ENCODE results near the gene OGDHL. TPM values are rescaled to one million over a fixed set of nuclear protein-coding genes. Genes with fewer than 3 reads are reported as not detected.

OGDHL gene
- total RNA-seq, 1 donor from 2014 or later, result 1.9 TPM

DNA sequence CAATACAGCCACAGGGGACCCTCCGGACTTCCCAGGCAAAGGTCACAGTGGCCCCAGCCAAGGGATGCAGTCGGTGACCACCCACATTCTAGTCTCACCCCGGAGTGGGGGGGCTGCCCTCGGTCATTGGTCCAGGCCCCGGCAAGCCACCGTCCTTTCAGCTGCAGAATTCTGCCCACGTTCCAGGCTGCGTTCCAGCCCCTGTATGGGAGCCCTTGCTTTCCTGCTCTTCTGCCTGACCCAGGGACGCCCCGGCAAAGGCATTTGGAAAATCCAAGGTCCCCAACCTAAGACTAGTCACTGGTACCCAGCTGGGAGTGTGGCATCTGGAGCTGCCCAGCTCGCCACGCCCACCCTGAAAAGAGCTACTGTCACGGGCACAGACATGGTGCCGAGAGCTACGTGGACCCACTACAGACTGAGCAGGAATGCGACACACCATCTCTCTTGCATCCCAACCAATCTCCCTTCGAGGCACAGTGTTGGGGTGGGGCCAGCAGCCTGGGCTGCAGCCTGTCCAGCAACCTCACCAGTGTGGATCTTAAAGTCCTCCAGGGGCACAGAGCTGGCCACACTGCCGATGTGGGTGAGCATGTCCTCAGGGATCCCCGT lies 18.6 kb downstream of the OGDHL start:
- no peak for DNase-seq (ENCODE audit: low read depth)
- Histone ChIP-seq H2AFZ (ENCODE audit: low read depth, low read length) (no peak overlapping the region), H3K36me3 (ENCODE audit: insufficient read depth, low read length) (no peaks in the 10 kb centered on the region), H3K79me2 (ENCODE audit: insufficient read depth, low read length) (no peaks in the 10 kb centered on the region), H3K9ac (ENCODE audit: low read length) (no peak overlapping the region), H3K27me3 (ENCODE audit: insufficient read depth, low read length) (no peaks in the 10 kb centered on the region), H3K27ac (ENCODE audit: low read depth, low read length) (no peak overlapping the region), H3K4me2 (ENCODE audit: low read length) (no peak overlapping the region), H3K4me3 (ENCODE audit: insufficient read depth, low read depth, low read length) (no peak overlapping the region), H3K4me1 (ENCODE audit: insufficient read depth, low read length) (no peaks in the 10 kb centered on the region), H4K20me1 (ENCODE audit: insufficient read depth, low read length) (no peaks in the 10 kb centered on the region), H3K9me3 (ENCODE audit: insufficient read depth, low read depth, low read length) (peaks cover 6% of the 10 kb centered on the region)
- no peak for FAIRE-seq
- TF ChIP-seq, protein P1, sequence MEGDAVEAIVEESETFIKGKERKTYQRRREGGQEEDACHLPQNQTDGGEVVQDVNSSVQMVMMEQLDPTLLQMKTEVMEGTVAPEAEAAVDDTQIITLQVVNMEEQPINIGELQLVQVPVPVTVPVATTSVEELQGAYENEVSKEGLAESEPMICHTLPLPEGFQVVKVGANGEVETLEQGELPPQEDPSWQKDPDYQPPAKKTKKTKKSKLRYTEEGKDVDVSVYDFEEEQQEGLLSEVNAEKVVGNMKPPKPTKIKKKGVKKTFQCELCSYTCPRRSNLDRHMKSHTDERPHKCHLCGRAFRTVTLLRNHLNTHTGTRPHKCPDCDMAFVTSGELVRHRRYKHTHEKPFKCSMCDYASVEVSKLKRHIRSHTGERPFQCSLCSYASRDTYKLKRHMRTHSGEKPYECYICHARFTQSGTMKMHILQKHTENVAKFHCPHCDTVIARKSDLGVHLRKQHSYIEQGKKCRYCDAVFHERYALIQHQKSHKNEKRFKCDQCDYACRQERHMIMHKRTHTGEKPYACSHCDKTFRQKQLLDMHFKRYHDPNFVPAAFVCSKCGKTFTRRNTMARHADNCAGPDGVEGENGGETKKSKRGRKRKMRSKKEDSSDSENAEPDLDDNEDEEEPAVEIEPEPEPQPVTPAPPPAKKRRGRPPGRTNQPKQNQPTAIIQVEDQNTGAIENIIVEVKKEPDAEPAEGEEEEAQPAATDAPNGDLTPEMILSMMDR (IDR thresholded peaks at IDR 0.05; ENCODE audit: insufficient read depth, low read depth, low read length), result no peak
- TF ChIP-seq EZH2 (IDR thresholded peaks at IDR 0.05; ENCODE audit: insufficient read depth, low read length), result no peak
- peaks cover 2% of the 10 kb centered on the region for H3K36me3 Mint-ChIP-seq (ENCODE audit: low read depth, unreplicated experiment)
- peaks cover 5% of the 10 kb centered on the region for H3K27me3 Mint-ChIP-seq (ENCODE audit: low read depth, unreplicated experiment)
- no peak overlapping the region for H3K4me3 Mint-ChIP-seq (ENCODE audit: unreplicated experiment)
- H3K27ac Mint-ChIP-seq (ENCODE audit: unreplicated experiment), result no peak overlapping the region
- H3K9me3 Mint-ChIP-seq (ENCODE audit: unreplicated experiment), result no peaks in the 10 kb centered on the region
- H3K4me1 Mint-ChIP-seq (ENCODE audit: low read depth, unreplicated experiment), result no peaks in the 10 kb centered on the region

DNA sequence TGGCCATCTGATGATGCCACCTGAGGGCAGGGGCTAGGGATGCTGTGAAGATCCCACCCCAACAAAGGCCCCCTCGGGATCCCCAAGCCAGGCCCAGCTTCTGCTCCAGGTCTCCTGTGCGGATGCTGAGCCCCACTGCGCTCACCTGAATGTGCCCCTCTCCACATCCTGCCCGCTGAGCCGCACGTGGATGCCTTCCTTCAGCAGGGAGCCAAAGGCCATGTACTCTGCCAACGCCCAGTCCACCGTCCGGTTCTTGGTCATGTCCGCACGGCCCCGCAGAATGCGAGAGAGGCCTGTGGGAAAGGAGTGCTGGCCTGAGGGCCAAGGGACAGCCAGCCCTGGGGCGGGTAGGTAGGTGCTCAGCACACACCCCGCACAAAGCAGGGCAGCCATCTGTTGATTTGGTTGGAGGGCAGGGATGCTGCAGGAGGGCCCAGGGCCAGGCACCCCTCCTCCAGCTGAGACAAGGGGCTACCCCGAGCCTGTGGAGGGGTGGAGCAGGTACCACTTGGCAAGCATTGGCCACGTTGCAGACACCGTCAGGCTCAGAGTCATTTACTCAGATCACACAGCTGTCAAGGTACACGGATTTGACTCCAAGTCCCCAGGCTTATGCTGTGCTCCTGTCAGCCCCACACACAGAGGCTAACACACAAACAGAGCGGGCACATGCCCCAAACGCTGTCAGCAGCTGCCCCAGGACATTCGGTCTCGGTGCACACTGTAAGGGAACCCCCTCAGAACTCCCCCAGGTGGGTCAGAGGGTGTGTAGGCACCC lies 19.2 kb downstream of the OGDHL start:
- Mint-ChIP-seq H3K4me1 (ENCODE audit: low read depth, unreplicated experiment) (no peaks in the 10 kb centered on the region), H3K36me3 (ENCODE audit: low read depth, unreplicated experiment) (peaks cover 2% of the 10 kb centered on the region), H3K27ac (ENCODE audit: unreplicated experiment) (no peak overlapping the region), H3K4me3 (ENCODE audit: unreplicated experiment) (no peak overlapping the region), H3K27me3 (ENCODE audit: low read depth, unreplicated experiment) (peaks cover 5% of the 10 kb centered on the region), H3K9me3 (ENCODE audit: unreplicated experiment) (no peaks in the 10 kb centered on the region)
- Histone ChIP-seq H3K27me3 (ENCODE audit: insufficient read depth, low read length) (no peaks in the 10 kb centered on the region), H3K36me3 (ENCODE audit: insufficient read depth, low read length) (no peaks in the 10 kb centered on the region), H4K20me1 (ENCODE audit: insufficient read depth, low read length) (no peaks in the 10 kb centered on the region), H3K4me3 (ENCODE audit: insufficient read depth, low read depth, low read length) (no peak overlapping the region), H3K27ac (ENCODE audit: low read depth, low read length) (no peak overlapping the region), H3K4me1 (ENCODE audit: insufficient read depth, low read length) (no peaks in the 10 kb centered on the region), H3K4me2 (ENCODE audit: low read length) (no peak overlapping the region), H3K9ac (ENCODE audit: low read length) (no peak overlapping the region), H3K9me3 (ENCODE audit: insufficient read depth, low read depth, low read length) (peaks cover 6% of the 10 kb centered on the region), H2AFZ (ENCODE audit: low read depth, low read length) (no peak overlapping the region), H3K79me2 (ENCODE audit: insufficient read depth, low read length) (no peaks in the 10 kb centered on the region)
- TF ChIP-seq EZH2 (IDR thresholded peaks at IDR 0.05; ENCODE audit: insufficient read depth, low read length), result no peak
- TF ChIP-seq, protein P1 (IDR thresholded peaks at IDR 0.05; ENCODE audit: insufficient read depth, low read depth, low read length), result no peak
- DNase-seq (ENCODE audit: low read depth) (no peak), FAIRE-seq (no peak)

Measured in astrocyte (in vitro differentiated cells and primary cell).